Smooth muscle cell (in vitro differentiated cells): Measurements from ENCODE around the gene TIAM2. TPM values are rescaled to one million over a fixed set of nuclear protein-coding genes. Genes with fewer than 3 reads are reported as not detected.

Experiments
- DNase-seq: peaks from one replicate; lab custom pipeline; 2025; ENCODE audit not compliant: unreplicated experiment; lab: John Stamatoyannopoulos, UW
- H2AFZ ChIP-seq: fragments of 200-600 bp; sonication (generic); 2 replicates; pipeline ENCODE4 v1.6.0; 2016; ENCODE audit warnings: antibody characterized with exemption, low read depth, mild to moderate bottlenecking
- H3F3A ChIP-seq: fragments of 200-600 bp; sonication (generic); 2 replicates; pipeline ENCODE4 v1.6.0; 2017; ENCODE audit warnings: antibody characterized with exemption, low read depth
- H3K27ac ChIP-seq: fragments of 200-600 bp; sonication (generic); 2 replicates; pipeline ENCODE4 v1.5.1; 2016; ENCODE audit warnings: low read depth, mild to moderate bottlenecking
- H3K27me3 ChIP-seq: fragments of 200-600 bp; sonication (generic); 2 replicates; pipeline ENCODE4 v1.6.1; 2016; ENCODE audit warnings: low read depth, mild to moderate bottlenecking
- H3K36me3 ChIP-seq: fragments of 200-600 bp; sonication (generic); 2 replicates; pipeline ENCODE4 v1.5.1; 2016; ENCODE audit warnings: low read depth
- H3K4me1 ChIP-seq: fragments of 200-600 bp; sonication (generic); 2 replicates; pipeline ENCODE4 v1.5.1; 2016; ENCODE audit warnings: low read depth
- H3K4me2 ChIP-seq: fragments of 200-600 bp; sonication (generic); 2 replicates; pipeline ENCODE4 v1.6.0; 2016; ENCODE audit warnings: mild to moderate bottlenecking
- H3K4me3 ChIP-seq: fragments of 200-600 bp; sonication (generic); 2 replicates; pipeline ENCODE4 v1.5.1; 2016; ENCODE audit warnings: mild to moderate bottlenecking
- H3K79me2 ChIP-seq: fragments of 200-600 bp; sonication (generic); 2 replicates; pipeline ENCODE4 v1.6.0; 2016; ENCODE audit warnings: low read depth, mild to moderate bottlenecking
- H3K9ac ChIP-seq: fragments of 200-600 bp; sonication (generic); 2 replicates; pipeline ENCODE4 v1.6.0; 2016; ENCODE audit warnings: low read depth
- H3K9me3 ChIP-seq: fragments of 200-600 bp; sonication (generic); replicated peaks from 2 replicates; pipeline ENCODE4 v1.5.1; 2016; ENCODE audit warnings: low read depth
- H4K20me1 ChIP-seq: fragments of 200-600 bp; sonication (generic); 2 replicates; pipeline ENCODE4 v1.6.0; 2016; ENCODE audit warnings: low read depth
- WGBS: methylation state at CpG from one replicate; pipeline ENCODE4 v1.1.7; 2016; ENCODE audit warnings: low lambda C conversion rate; 5-methylcytosine and 5-hydroxymethylcytosine counted together
- polyA plus RNA-seq: library from polyadenylated mRNA; unstranded; fragments of >200 nt; fragmentation: Nextera tagmentation; extraction: Ambion mirVana; gene quantifications from 2 replicates; pipeline ENCODE4 v1.2.1, GENCODE V29; 2016
- total RNA-seq: library from RNA; depleted of rRNA; stranded (reverse); fragments of >200 nt; gene quantifications from 2 replicates; pipeline ENCODE4 v1.2.3, GENCODE V29; 2014
- TF ChIP-seq, protein P1 (sequence below): fragments of 200-600 bp; sonication (generic); IDR thresholded peaks from 2 replicates; pipeline ENCODE4 v1.5.1; 2017; ENCODE audit warnings: borderline replicate concordance, mild to moderate bottlenecking, antibody characterized with exemption; ENCODE audit not compliant: insufficient read depth, poor library complexity, severe bottlenecking

The TIAM2 gene
- total and polyA plus RNA-seq, 2 experiments from 2014 or later, result 13.1 to 24.9 TPM

DNA sequence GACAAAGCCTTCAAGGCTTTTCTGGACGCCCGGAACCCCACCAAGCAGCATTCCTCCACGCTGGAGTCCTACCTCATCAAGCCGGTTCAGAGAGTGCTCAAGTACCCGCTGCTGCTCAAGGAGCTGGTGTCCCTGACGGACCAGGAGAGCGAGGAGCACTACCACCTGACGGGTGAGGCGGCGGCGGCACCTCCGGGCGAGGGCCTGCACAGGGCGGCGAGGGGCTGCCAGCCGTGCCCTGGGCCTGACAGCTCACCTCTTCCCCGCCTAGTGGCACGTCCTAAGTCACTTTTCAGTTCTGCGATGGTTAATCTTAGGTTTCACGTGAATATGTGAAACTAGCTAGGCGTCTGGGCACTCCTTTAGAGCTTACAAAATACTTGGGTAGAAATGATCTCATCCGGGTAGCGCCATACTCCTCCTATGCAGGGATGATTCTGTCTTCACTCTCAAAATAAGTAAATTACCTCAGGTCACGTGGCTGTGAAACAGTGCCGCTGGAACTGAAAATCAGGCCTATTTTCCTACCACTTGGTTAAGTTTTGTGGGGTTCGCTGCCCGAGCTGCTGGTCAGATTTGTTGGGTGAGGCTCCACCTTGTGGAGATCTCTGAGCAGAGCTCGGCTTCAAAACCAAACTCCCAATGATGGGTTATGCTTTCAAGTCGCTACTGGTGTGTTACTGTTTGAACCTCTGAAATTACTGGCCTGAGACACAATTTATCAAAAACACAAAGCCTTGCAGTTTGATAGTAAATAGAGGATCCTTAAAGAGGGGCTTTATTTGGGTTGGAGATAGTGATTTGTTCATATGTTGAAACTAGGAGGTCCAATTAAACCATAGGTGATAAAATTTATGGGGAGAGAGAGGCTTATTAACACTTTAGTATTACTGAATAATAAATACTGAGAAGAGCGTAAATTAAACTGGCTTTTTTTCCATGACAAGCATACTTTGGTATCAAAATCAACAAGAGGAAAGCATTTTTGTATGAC is 253.2 kb downstream of the TIAM2 start:
- TF ChIP-seq, protein P1, sequence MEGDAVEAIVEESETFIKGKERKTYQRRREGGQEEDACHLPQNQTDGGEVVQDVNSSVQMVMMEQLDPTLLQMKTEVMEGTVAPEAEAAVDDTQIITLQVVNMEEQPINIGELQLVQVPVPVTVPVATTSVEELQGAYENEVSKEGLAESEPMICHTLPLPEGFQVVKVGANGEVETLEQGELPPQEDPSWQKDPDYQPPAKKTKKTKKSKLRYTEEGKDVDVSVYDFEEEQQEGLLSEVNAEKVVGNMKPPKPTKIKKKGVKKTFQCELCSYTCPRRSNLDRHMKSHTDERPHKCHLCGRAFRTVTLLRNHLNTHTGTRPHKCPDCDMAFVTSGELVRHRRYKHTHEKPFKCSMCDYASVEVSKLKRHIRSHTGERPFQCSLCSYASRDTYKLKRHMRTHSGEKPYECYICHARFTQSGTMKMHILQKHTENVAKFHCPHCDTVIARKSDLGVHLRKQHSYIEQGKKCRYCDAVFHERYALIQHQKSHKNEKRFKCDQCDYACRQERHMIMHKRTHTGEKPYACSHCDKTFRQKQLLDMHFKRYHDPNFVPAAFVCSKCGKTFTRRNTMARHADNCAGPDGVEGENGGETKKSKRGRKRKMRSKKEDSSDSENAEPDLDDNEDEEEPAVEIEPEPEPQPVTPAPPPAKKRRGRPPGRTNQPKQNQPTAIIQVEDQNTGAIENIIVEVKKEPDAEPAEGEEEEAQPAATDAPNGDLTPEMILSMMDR, result peak; percentile 67
- H3K79me2 ChIP-seq, result no peaks in the 10 kb centered on the region
- no peaks in the 10 kb centered on the region for H4K20me1 ChIP-seq
- H3K27ac ChIP-seq, result peak overlapping the region; percentile 90
- no peak overlapping the region for H3K4me3 ChIP-seq
- peak overlapping the region; percentile 71 for H3K9ac ChIP-seq
- H3K4me1 ChIP-seq, result peaks cover 2% of the 10 kb centered on the region
- no peaks in the 10 kb centered on the region for H3K36me3 ChIP-seq
- no peaks in the 10 kb centered on the region for H3K9me3 ChIP-seq
- no peaks in the 10 kb centered on the region for H3K27me3 ChIP-seq
- peak; percentile 7 for DNase-seq
- WGBS, result 67% methylated on average over 30 of the region's 30 CpGs
- H2AFZ ChIP-seq, result no peak overlapping the region
- H3K4me2 ChIP-seq, result peak overlapping the region; percentile 73
- peaks cover 12% of the 10 kb centered on the region for H3F3A ChIP-seq

DNA sequence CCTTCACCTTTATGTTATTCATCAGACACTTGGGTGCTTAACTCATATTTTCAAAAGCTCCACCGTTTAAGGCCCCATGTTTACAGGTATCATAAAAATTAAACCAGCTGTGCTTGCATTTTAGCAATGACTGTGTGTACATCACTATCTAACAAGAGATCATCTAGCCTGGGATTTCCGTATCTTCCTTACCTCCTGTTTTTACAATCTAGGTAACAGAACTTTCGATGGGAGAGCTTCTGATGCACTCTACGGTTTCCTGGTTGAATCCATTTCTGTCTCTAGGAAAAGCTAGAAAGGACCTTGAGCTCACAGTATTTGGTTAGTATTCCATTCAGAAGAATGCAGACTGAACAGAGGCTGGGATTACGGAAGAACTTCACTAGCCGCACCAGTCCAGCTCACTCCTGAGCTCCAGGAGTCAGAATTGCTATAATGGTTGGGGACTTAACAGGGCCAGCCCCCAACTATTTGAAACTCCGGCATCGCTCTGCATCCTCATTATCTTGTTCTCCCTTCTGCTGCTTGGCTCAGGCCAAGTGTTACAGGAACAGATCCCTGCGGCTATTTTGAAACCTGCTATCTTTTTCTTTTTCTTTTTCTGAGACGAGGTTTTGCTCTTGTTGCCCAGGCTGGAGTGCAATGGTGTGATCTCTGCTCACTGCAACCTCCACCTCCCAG is 255.7 kb downstream of the TIAM2 start:
- no peaks in the 10 kb centered on the region for H4K20me1 ChIP-seq
- H3K4me1 ChIP-seq, result peaks cover 4% of the 10 kb centered on the region
- peaks cover 5% of the 10 kb centered on the region for H3F3A ChIP-seq
- TF ChIP-seq, protein P1, result no peak
- no peak overlapping the region for H3K4me3 ChIP-seq
- no peak for DNase-seq
- no peaks in the 10 kb centered on the region for H3K9me3 ChIP-seq
- no peaks in the 10 kb centered on the region for H3K79me2 ChIP-seq
- H3K4me2 ChIP-seq, result no peak overlapping the region
- 96% methylated on average over 10 of the region's 10 CpGs for WGBS
- no peak overlapping the region for H2AFZ ChIP-seq
- no peaks in the 10 kb centered on the region for H3K27me3 ChIP-seq
- no peak overlapping the region for H3K27ac ChIP-seq
- H3K9ac ChIP-seq, result no peak overlapping the region
- H3K36me3 ChIP-seq, result peaks cover 7% of the 10 kb centered on the region

- Histone ChIP-seq H3K27ac (peak overlapping the region; percentile 60), H3K36me3 (peaks cover 7% of the 10 kb centered on the region), H3K4me1 (peaks cover 4% of the 10 kb centered on the region)
Measured at GRCh38 chr6:155252581-155252980, 257.5 kb downstream of the TIAM2 start.

More at GRCh38 chr6:155252581-155252980, 257.5 kb downstream of the TIAM2 start:
- H3K27me3 ChIP-seq, result no peaks in the 10 kb centered on the region
- no peaks in the 10 kb centered on the region for H3K79me2 ChIP-seq
- no peaks in the 10 kb centered on the region for H4K20me1 ChIP-seq
- no peak for DNase-seq
- peak overlapping the region; percentile 14 for H3K9ac ChIP-seq
- WGBS, result 95% methylated on average over 8 of the region's 8 CpGs
- no peak overlapping the region for H3K4me3 ChIP-seq
- H3K4me2 ChIP-seq, result no peak overlapping the region
- TF ChIP-seq, protein P1, result no peak
- no peak overlapping the region for H2AFZ ChIP-seq
- H3K9me3 ChIP-seq, result no peaks in the 10 kb centered on the region
- no peaks in the 10 kb centered on the region for H3F3A ChIP-seq
